Suprapubic skin (tissue), 4 donors: ENCODE measurements around the gene MAGEB6. TPM values are rescaled to one million over a fixed set of nuclear protein-coding genes. Genes with fewer than 3 reads are reported as not detected.
"Not testable (repeated sequence)": the region's sequence is repeated elsewhere in the genome, so short reads cannot be mapped to it uniquely, and the experiment has no call there.

Source experiments
- DNase-seq, 2 donors: peaks; one replicate each; pipeline ENCODE4 v3.0.0-alpha.2; 2019; ENCODE audit warnings: low spot score in 2 of 2
- H3K27ac ChIP-seq: fragments of 200-600 bp; sonication (generic); one replicate; pipeline ENCODE4 v1.5.1; 2019
- H3K27me3 ChIP-seq: fragments of 200-600 bp; sonication (generic); one replicate; pipeline ENCODE4 v1.5.1; 2019
- H3K36me3 ChIP-seq: fragments of 200-600 bp; sonication (generic); one replicate; pipeline ENCODE4 v1.5.1; 2019
- H3K4me1 ChIP-seq: fragments of 200-600 bp; sonication (generic); one replicate; pipeline ENCODE4 v1.5.1; 2019
- H3K4me3 ChIP-seq: fragments of 200-600 bp; sonication (generic); one replicate; pipeline ENCODE4 v1.5.1; 2019; ENCODE audit warnings: mild to moderate bottlenecking
- H3K9me3 ChIP-seq: fragments of 200-600 bp; sonication (generic); one replicate; pipeline ENCODE4 v1.5.1; 2019
- EP300 ChIP-seq: sonication (generic); formaldehyde crosslinking; IDR thresholded peaks from one replicate; pipeline ENCODE4 v1.6.1; 2017; ENCODE audit warnings: antibody characterized with exemption
- POLR2A ChIP-seq, 2 donors: fragments of 450-650 bp; IDR thresholded peaks; one replicate each; pipeline ENCODE4 v1.6.1; 2017; ENCODE audit warnings: antibody characterized with exemption in 2 of 2, mild to moderate bottlenecking in 2 of 2, moderate library complexity in 2 of 2
- POLR2AphosphoS5 ChIP-seq, 3 donors: sonication (generic); formaldehyde crosslinking; IDR thresholded peaks; one replicate each; pipeline ENCODE4 v1.6.1; 2017; ENCODE audit warnings: antibody characterized with exemption in 3 of 3
- WGBS: methylation state at CpG from one replicate; pipeline ENCODE4 v1.1.5; 2018; 5-methylcytosine and 5-hydroxymethylcytosine counted together
- total RNA-seq, 4 donors: library from RNA; depleted of rRNA; stranded (reverse); fragments of >200 nt; gene quantifications; one replicate each; pipeline ENCODE4 v1.1.0, GENCODE V29; 2016
- TF ChIP-seq, protein P1 (sequence below), 2 donors: fragments of 200-600 bp in 1 of 2; fragments of 450-650 bp in 1 of 2; sonication (generic) in 1 of 2; IDR thresholded peaks; one replicate each; pipeline ENCODE4 v1.5.1; 2016 to 2019; ENCODE audit warnings: antibody characterized with exemption in 2 of 2, mild to moderate bottlenecking in 1 of 2, moderate library complexity in 1 of 2

Gene MAGEB6
- not detected for total RNA-seq

DNA sequence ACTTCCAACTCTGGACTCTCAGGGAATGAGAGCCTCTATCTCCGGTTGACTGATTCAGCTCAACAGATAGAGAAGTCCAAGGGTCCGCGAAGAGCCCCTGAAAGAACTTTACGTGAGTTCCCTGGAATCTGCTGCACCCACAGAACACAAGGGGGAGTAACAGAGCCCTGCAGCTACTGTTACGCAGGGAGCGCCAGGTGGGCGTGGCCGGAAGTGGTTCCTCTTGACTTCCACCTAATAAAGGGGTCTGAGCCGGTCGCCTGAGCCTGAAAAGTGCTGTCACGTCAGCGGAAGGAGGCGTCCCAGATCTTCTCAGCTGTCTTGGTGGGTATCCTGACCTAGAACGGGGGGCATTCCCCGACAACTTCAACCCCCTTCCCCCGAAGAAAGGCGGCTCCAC is at the start of gene MAGEB6:
Gene MAGEB6 (plus strand): TSS at position 237 of the 400 bp plus-strand sequence. CDS start 1,407 bp downstream, outside the sequence.
- no peak for TF ChIP-seq POLR2AphosphoS5 (IDR thresholded peaks at IDR 0.05)
- TF ChIP-seq, protein P1, sequence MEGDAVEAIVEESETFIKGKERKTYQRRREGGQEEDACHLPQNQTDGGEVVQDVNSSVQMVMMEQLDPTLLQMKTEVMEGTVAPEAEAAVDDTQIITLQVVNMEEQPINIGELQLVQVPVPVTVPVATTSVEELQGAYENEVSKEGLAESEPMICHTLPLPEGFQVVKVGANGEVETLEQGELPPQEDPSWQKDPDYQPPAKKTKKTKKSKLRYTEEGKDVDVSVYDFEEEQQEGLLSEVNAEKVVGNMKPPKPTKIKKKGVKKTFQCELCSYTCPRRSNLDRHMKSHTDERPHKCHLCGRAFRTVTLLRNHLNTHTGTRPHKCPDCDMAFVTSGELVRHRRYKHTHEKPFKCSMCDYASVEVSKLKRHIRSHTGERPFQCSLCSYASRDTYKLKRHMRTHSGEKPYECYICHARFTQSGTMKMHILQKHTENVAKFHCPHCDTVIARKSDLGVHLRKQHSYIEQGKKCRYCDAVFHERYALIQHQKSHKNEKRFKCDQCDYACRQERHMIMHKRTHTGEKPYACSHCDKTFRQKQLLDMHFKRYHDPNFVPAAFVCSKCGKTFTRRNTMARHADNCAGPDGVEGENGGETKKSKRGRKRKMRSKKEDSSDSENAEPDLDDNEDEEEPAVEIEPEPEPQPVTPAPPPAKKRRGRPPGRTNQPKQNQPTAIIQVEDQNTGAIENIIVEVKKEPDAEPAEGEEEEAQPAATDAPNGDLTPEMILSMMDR (IDR thresholded peaks at IDR 0.05) = no peak
- no peak for TF ChIP-seq EP300
- no peak for TF ChIP-seq POLR2A (IDR thresholded peaks at IDR 0.05)
- H3K9me3 ChIP-seq = no peaks in the 10 kb centered on the region
- DNase-seq = no peak
- no peaks in the 10 kb centered on the region for H3K36me3 ChIP-seq
- H3K27ac ChIP-seq = no peak within 1 kb of the TSS
- H3K4me1 ChIP-seq = no peaks in the 10 kb centered on the region
- WGBS = 89% methylated on average over 7 of the region's 17 CpGs
- H3K4me3 ChIP-seq = no peak within 1 kb of the TSS
- H3K27me3 ChIP-seq = no peaks in the 10 kb centered on the region

DNA sequence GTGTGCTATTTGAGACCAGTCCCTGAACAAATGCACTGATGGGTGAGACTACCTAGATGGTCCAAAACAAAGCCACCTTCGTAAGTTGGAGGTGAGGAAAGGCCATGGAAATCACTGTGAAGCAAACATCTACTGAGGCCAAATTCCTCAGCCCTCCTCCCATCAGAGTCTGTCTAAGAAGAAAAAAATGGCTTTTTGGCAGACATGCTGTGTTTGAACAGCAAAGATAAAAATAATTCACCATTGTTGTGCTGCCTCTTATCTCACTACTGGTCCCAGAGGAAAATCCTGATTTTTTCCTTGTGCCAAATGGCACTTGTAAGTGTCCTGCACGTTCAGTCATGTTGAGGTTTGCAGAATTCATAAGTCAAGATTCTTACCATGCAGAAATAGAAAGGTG is 46.2 kb upstream of the MAGEB6 start:
- no peak for DNase-seq
- H3K36me3 ChIP-seq = no peaks in the 10 kb centered on the region
- no peaks in the 10 kb centered on the region for H3K9me3 ChIP-seq
- TF ChIP-seq EP300 (no peak), POLR2AphosphoS5 (IDR thresholded peaks at IDR 0.05) (no peak), POLR2A (IDR thresholded peaks at IDR 0.05) (no peak)
- TF ChIP-seq, protein P1 (IDR thresholded peaks at IDR 0.05) = no peak
- WGBS = 30% methylated on average over 2 of the region's 2 CpGs
- H3K27me3 ChIP-seq = no peaks in the 10 kb centered on the region
- H3K4me1 ChIP-seq = no peaks in the 10 kb centered on the region
- no peak overlapping the region for H3K4me3 ChIP-seq
- H3K27ac ChIP-seq = no peak overlapping the region

DNA sequence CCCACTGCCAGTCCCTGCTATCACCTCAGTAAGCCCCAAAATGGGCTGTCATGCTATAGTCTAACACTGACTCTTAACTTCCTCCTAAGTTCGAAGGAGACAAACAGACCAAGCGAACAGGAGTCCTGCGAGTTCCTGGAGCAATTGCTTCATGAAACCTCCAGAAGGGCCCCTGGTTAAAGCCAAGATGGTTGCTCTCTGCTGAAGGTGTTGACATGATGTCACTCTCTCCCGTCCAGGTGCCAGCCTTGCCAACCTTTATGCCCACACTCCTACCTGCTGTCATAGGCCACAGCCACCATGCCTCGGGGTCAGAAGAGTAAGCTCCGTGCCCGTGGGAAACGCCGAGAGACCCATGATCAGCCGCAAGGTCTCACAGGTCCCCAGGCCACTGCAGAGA is 31.9 kb upstream of the MAGEB6 start, which contains the start of gene MAGEB6B:
Gene MAGEB6B (plus strand): TSS at position 301 of the 400 bp plus-strand sequence. CDS start 0 bp downstream, at position 301.
- Histone ChIP-seq H3K27ac (no peak within 1 kb of the TSS), H3K4me1 (no peaks in the 10 kb centered on the region), H3K36me3 (no peaks in the 10 kb centered on the region), H3K27me3 (no peaks in the 10 kb centered on the region), H3K4me3 (no peak within 1 kb of the TSS), H3K9me3 (no peaks in the 10 kb centered on the region)
- no peak for DNase-seq
- 90% methylated on average over 10 of the region's 10 CpGs for WGBS
- no peak for TF ChIP-seq EP300
- TF ChIP-seq, protein P1 (IDR thresholded peaks at IDR 0.05) = no peak
- TF ChIP-seq POLR2AphosphoS5 (IDR thresholded peaks at IDR 0.05) = no peak
- no peak for TF ChIP-seq POLR2A (IDR thresholded peaks at IDR 0.05)

DNA sequence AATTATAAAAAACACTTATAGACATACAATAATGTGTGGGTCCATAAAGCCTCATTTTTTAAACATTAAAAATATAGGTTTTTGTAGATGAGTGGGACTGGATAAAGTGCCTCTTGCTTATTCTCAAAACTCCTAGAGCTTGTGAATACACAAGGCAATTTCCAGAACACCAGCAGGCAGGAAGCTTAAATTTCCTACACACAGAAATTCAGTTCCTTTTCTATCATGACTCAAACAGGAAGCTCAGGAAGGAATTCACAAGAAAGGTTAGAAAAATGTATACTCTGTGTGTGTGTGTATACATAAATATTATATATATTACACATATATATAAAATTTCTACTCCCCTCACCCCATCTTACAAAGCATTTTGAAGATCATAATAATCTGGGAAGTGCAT is 11.3 kb downstream of the MAGEB6 start:
- no peak overlapping the region for H3K27ac ChIP-seq
- no peak for DNase-seq
- H3K4me3 ChIP-seq = no peak overlapping the region
- no peaks in the 10 kb centered on the region for H3K4me1 ChIP-seq
- H3K27me3 ChIP-seq = no peaks in the 10 kb centered on the region
- H3K36me3 ChIP-seq = no peaks in the 10 kb centered on the region
- H3K9me3 ChIP-seq = no peaks in the 10 kb centered on the region
- TF ChIP-seq POLR2A (IDR thresholded peaks at IDR 0.05) (no peak), POLR2AphosphoS5 (IDR thresholded peaks at IDR 0.05) (no peak), EP300 (no peak)
- TF ChIP-seq, protein P1 (IDR thresholded peaks at IDR 0.05) = no peak

GRCh38 chrX:26204717-26205116 is 12.5 kb downstream of the MAGEB6 start:
- 92% methylated on average over 2 of the region's 27 CpGs for WGBS
- H3K9me3 ChIP-seq, DNase-seq: not testable (repeated sequence)

GRCh38 chrX:26208012-26208411 is 15.8 kb downstream of the MAGEB6 start:
- no peak for TF ChIP-seq POLR2A (IDR thresholded peaks at IDR 0.05)
- TF ChIP-seq, protein P1 (IDR thresholded peaks at IDR 0.05) = no peak
- no peak for TF ChIP-seq EP300
- no peak for TF ChIP-seq POLR2AphosphoS5 (IDR thresholded peaks at IDR 0.05)
- H3K36me3 ChIP-seq = no peaks in the 10 kb centered on the region
- H3K4me1 ChIP-seq = no peaks in the 10 kb centered on the region
- no peak overlapping the region for H3K27ac ChIP-seq
- WGBS = 53% methylated on average over 3 of the region's 3 CpGs
- no peaks in the 10 kb centered on the region for H3K27me3 ChIP-seq
- no peak overlapping the region for H3K4me3 ChIP-seq
- H3K9me3 ChIP-seq = no peaks in the 10 kb centered on the region
- DNase-seq = no peak

More at GRCh38 chrX:26204717-26205116, 12.5 kb downstream of the MAGEB6 start:
- not testable (repeated sequence) for H3K27me3 ChIP-seq, H3K4me1 ChIP-seq, H3K27ac ChIP-seq, H3K36me3 ChIP-seq, H3K4me3 ChIP-seq
